Erythroblast (primary cell): ENCODE data around the gene ABCA3.

Source experiments
- GATA1 ChIP-seq: IDR thresholded peaks from 2 replicates; pipeline ENCODE4 v1.6.1; 2011; ENCODE audit warnings: low read depth, mild to moderate bottlenecking, control low read depth, low read length, moderate library complexity
- POLR2A ChIP-seq: IDR thresholded peaks from 2 replicates; pipeline ENCODE4 v1.6.1; 2011; ENCODE audit warnings: mild to moderate bottlenecking, low read length

DNA sequence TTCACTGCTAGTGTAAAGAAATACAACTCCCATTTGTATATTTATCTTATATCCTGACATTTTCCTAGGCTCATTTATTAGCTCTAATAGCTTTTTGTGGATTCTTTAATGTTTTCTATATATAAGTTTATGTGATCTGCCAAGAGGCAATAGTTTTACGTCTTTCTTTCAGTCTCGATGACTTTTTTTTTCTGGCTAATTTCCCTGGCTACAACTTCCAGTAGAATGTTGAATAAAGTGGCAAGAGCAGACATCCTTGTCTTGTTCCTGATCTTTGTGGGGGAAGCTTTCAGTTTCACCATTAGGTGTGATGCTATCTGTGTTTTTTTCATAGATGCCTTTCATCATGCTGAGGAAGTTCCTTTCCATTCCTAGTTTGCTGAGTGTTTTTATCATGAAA is 43.9 kb upstream of the ABCA3 start:
- TF ChIP-seq POLR2A (no peak), GATA1 (no peak)
